ENCODE measurements around the gene PRPF40B. TPM values are rescaled to one million over a fixed set of nuclear protein-coding genes. Genes with fewer than 3 reads are reported as not detected.

Gene PRPF40B
- total and polyA plus RNA-seq, 2 of the 13 experiments (the other 11 are each of a cell fraction or from before 2014, with no cell fraction given), result 5.0 to 7.8 TPM

GRCh38 chr12:49642370-49642802 lies 19.0 kb downstream of the PRPF40B start (continued):
- TF ChIP-seq ZFP37 (CRISPR knock-in tag; IDR thresholded peaks at IDR 0.05; ENCODE audit: borderline replicate concordance) (0 out of 2 replicates have a peak, but pooled peaks have one; percentile 69), ZNF768 (CRISPR knock-in tag; IDR thresholded peaks at IDR 0.05) (no peak; the same call in 1 of the 2 replicates), PPARG (CRISPR knock-in tag; conservative IDR thresholded peaks at IDR 0.05) (no peak), E2F5 (CRISPR knock-in tag; conservative IDR thresholded peaks at IDR 0.05) (no peak), TP53 (CRISPR knock-in tag; conservative IDR thresholded peaks at IDR 0.05) (no peak), ZNF224 (CRISPR knock-in tag; IDR thresholded peaks at IDR 0.05) (no peak), MXI1 (IDR thresholded peaks at IDR 0.05; ENCODE audit: borderline replicate concordance, low read depth, low read length) (no peak; the same call in 2 of the 3 replicates), HOXA7 (CRISPR knock-in tag; IDR thresholded peaks at IDR 0.05) (no peak), KAT8 (CRISPR knock-in tag; IDR thresholded peaks at IDR 0.05) (peak; percentile 85), CC2D1A (CRISPR knock-in tag; IDR thresholded peaks at IDR 0.05) (no peak), NFE2L1 (CRISPR knock-in tag; IDR thresholded peaks at IDR 0.05; ENCODE audit: borderline replicate concordance) (no peak), ZNF18 (CRISPR knock-in tag; IDR thresholded peaks at IDR 0.05; ENCODE audit: insufficient replicate concordance) (no peak), POLR2AphosphoS2 (IDR thresholded peaks at IDR 0.05; ENCODE audit: low read depth, low read length) (no peak), ZNF460 (CRISPR knock-in tag; IDR thresholded peaks at IDR 0.05; ENCODE audit: borderline replicate concordance) (no peak), TSC22D2 (CRISPR knock-in tag; IDR thresholded peaks at IDR 0.05; ENCODE audit: borderline replicate concordance) (no peak), ZNF841 (CRISPR knock-in tag; IDR thresholded peaks at IDR 0.05; ENCODE audit: borderline replicate concordance) (no peak), ZFP36L2 (CRISPR knock-in tag; IDR thresholded peaks at IDR 0.05) (no peak), ZNF101 (CRISPR knock-in tag; IDR thresholded peaks at IDR 0.05; ENCODE audit: borderline replicate concordance, low read depth) (no peak), ZNF280B (CRISPR knock-in tag; IDR thresholded peaks at IDR 0.05; ENCODE audit: borderline replicate concordance) (no peak; the same call in 1 of the 2 replicates), NBN (conservative IDR thresholded peaks at IDR 0.05) (no peak), GATAD1 (CRISPR knock-in tag; IDR thresholded peaks at IDR 0.05) (0 out of 2 replicates have a peak, but pooled peaks have one; percentile 37), E2F2 (CRISPR knock-in tag; IDR thresholded peaks at IDR 0.05; ENCODE audit: borderline replicate concordance) (no peak), ZBTB21 (CRISPR knock-in tag; IDR thresholded peaks at IDR 0.05) (no peak), E2F1 (CRISPR knock-in tag; IDR thresholded peaks at IDR 0.05) (no peak), FOXC1 (CRISPR knock-in tag; IDR thresholded peaks at IDR 0.05; ENCODE audit: borderline replicate concordance) (no peak), ZNF382 (CRISPR knock-in tag; IDR thresholded peaks at IDR 0.05; ENCODE audit: borderline replicate concordance) (no peak)

All from HepG2 (cell line).